ENCODE results near the gene MRPS31. TPM values are rescaled to one million over a fixed set of nuclear protein-coding genes. Genes with fewer than 3 reads are reported as not detected.
A peak's percentile ranks its signal among the peaks of the same experiment; 100 is the strongest.
"Not testable (repeated sequence)": the region's sequence is repeated elsewhere in the genome, so short reads cannot be mapped to it uniquely, and the experiment has no call there.

Gene MRPS31
- total RNA-seq, 3 donors from 2014 or later: 20.3 to 21.2 (median 20.9) TPM

DNA sequence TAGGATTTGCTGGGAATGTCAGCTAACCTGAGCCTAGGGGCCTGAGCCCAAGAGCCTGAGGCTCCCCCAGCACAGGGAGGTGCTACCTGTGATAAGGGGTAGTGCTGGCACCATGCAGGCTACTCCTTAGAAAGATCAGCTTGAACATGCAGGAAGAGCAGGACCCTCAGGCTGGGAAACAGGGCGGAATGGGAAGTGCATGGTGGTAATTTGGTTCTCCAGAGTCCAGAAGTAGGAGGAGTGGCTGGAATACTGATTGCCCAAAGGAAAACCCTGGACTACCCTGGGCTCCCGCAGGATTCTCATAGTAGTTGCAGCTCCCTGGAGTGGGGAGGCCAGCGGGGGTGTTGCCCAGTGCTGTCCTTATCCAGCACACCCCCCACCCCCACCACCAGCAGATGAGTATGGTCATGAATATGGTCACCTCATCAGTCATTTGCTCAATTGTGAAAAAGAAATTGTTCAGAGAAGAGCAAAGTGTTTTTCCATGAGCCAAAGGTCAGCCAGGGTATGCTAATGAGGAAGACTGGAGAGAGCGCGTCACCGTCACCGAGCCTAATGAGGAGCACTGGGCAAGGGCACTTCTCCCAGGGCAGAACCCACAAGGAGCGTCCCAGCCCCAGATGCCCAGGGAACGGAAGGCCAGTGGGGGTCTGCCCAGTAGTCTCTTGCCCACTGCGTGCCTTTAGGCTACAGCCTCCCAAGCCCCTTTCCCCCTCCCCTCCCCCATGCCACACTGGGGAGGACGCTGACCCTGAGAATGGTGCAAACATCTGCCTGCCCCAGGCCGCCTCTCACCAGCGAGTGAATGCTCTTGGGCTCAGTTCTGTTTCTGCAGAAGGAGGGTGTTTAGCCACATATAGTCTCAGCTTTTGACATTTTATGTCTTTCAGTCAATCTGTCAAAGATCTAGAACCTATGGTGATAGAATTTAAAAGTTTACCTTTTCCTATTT is 23.7 kb upstream of the MRPS31 start:
- no peaks in the 10 kb centered on the region for H3K9me3 ChIP-seq
- no peaks in the 10 kb centered on the region for H3K36me3 ChIP-seq (ENCODE audit: low read depth)
- TF ChIP-seq, protein P1, sequence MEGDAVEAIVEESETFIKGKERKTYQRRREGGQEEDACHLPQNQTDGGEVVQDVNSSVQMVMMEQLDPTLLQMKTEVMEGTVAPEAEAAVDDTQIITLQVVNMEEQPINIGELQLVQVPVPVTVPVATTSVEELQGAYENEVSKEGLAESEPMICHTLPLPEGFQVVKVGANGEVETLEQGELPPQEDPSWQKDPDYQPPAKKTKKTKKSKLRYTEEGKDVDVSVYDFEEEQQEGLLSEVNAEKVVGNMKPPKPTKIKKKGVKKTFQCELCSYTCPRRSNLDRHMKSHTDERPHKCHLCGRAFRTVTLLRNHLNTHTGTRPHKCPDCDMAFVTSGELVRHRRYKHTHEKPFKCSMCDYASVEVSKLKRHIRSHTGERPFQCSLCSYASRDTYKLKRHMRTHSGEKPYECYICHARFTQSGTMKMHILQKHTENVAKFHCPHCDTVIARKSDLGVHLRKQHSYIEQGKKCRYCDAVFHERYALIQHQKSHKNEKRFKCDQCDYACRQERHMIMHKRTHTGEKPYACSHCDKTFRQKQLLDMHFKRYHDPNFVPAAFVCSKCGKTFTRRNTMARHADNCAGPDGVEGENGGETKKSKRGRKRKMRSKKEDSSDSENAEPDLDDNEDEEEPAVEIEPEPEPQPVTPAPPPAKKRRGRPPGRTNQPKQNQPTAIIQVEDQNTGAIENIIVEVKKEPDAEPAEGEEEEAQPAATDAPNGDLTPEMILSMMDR (IDR thresholded peaks at IDR 0.05): no peak
- intact Hi-C loops (cut with DNase I, micrococcal nuclease): no loop called here
- no peak overlapping the region for H3K4me3 ChIP-seq
- peaks cover 7% of the 10 kb centered on the region for H3K4me1 ChIP-seq (ENCODE audit: low read depth)
- no peak for DNase-seq
- ATAC-seq: no peak

DNA sequence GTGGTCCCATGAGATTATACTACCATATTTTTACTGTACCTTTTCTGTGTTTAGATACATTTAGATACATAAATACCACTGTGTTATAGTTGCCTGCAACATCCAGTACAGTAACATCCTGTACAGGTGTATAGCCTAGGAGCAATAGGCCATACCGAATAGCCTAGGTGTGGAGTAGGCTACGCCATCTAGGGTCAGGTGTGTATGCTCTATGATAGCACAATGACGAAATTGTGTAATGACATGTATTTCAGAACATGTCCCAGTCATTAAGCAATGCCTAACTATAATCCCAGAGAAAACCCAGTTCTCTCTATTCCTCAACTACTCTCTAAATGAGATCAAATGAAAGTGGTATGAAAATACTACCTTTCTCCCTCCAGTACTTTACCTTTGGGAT is 22.3 kb upstream of the MRPS31 start:
- Histone ChIP-seq H3K4me3 (no peak overlapping the region), H3K36me3 (ENCODE audit: low read depth) (no peaks in the 10 kb centered on the region), H3K4me1 (ENCODE audit: low read depth) (peaks cover 7% of the 10 kb centered on the region), H3K9me3 (no peaks in the 10 kb centered on the region)
- intact Hi-C loops (cut with DNase I, micrococcal nuclease): no loop called here
- no peak for ATAC-seq
- TF ChIP-seq, protein P1 (IDR thresholded peaks at IDR 0.05): no peak
- no peak for DNase-seq

DNA sequence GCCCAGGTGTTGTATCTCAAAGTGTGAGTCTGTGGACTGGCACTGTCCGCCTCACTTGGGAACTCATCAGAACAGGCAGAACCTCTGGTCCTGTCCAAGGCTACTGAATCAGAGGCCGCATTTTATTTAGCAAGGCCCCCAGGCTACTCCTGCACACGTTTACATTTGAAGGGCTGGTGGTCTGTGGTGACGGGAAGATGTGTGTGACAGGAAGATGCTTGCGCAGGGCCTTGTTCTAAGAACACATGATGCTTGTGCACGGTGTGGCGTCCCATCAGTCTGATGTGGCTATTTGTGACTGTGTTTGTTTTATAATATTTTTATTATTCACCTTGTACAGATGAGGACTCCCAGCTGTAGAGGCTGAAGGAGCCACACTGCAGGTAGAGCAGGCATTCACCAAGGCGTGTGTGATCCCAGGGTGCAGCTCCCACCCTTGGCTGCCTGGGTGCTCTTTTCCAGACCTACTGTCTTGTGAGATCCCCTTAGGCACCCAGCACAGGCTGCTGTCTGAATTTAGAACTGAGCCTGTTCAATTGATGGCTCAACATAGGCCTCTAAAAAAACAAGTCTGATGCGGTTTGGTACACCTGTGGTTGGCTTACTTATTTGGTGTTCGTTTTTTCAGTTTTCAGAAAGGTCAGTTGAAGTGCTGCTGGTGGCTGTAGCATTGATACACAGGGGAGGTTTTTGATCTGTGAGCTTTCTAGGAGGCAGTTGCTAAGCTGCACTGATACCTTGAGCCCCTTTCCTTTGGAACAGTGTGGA is 21.5 kb upstream of the MRPS31 start:
- ATAC-seq: no peak
- TF ChIP-seq, protein P1 (IDR thresholded peaks at IDR 0.05): no peak
- no peaks in the 10 kb centered on the region for H3K36me3 ChIP-seq (ENCODE audit: low read depth)
- peaks cover 7% of the 10 kb centered on the region for H3K4me1 ChIP-seq (ENCODE audit: low read depth)
- H3K4me3 ChIP-seq: no peak overlapping the region
- intact Hi-C loops (cut with DNase I, micrococcal nuclease): no loop called here
- no peaks in the 10 kb centered on the region for H3K9me3 ChIP-seq
- DNase-seq: no peak

DNA sequence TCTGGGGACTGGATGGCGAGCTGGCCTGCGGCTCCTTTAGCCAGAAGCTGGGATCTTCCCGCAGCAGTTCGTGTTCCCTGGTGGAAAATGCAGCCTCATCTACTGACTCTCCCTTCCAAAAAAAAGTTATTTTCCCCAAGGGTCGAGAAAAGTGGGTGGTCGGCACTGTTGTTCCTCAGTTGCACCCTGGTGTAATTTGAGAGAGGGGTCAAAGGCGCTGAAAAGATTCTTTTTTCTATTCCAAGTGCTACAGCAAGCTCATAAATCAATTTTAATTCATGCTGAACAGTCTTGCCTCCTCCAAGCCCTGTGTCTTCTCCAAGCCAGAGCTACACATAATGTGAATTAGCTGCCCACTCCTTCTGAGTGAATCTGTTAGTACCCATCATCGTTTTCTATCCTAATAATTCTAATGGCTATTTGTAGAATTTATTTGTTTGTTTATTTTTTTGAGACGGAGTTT is 19.2 kb upstream of the MRPS31 start:
- Histone ChIP-seq H3K9me3 (no peaks in the 10 kb centered on the region), H3K4me3 (peak overlapping the region; percentile 41), H3K4me1 (ENCODE audit: low read depth) (peaks cover 7% of the 10 kb centered on the region), H3K36me3 (ENCODE audit: low read depth) (no peaks in the 10 kb centered on the region)
- DNase-seq: no peak
- no peak for ATAC-seq
- intact Hi-C loops (cut with DNase I, micrococcal nuclease): no loop called here
- TF ChIP-seq, protein P1 (IDR thresholded peaks at IDR 0.05): no peak

DNA sequence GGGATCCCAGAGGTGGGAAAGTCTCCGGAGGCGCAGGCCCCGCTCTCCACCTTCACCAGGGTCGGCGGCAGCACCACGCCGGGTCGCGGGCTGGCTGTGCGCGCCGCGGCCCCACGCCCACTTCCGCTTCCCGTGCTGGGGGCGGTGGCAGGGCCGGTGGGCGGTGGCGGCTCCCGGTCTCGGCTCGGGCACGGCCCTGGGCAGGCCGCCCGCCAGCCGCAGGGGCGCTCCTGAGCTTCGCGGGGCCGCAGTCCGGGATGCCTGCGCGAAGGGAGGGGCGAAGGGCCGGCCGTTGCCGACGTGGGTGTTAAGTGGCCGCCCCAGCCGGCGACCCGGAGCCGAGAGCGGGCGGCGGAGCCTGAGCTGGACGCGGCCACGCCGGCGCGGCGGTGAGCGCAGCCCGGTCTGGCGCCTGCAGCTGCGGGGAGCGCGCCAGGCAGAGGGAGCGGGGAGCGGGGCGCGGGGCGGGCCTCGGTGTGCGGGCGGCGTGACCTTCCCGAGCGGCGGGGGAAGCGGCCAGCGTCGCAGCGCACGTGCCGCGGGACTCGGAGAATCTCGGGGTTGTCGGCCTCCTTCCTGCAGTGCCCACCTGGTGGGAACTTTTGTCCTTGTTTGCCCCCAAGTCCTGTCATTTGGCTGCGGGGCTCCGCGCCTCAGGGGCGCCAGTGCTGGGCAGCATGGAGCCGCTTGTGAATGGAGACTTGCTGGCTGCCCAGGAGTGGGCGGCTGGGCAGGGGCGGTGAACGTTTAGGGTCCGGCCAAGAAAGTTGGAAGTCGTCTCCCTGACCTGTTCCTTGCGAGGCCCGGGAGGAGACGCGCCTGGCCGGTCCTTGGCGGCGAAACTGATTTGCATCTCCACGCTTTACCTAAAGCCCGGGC is 18.5 kb upstream of the MRPS31 start, which contains the start of gene SLC25A15:
Gene SLC25A15, plus strand, starts transcription at position 337 of the 879 bp plus-strand sequence. CDS start 3,616 bp downstream, outside the sequence.
- ATAC-seq: peak; percentile 95
- H3K9me3 ChIP-seq: no peaks in the 10 kb centered on the region
- peak within 1 kb of the TSS; percentile 41 for H3K4me3 ChIP-seq
- TF ChIP-seq, protein P1 (IDR thresholded peaks at IDR 0.05): peak; percentile 39
- no peaks in the 10 kb centered on the region for H3K36me3 ChIP-seq (ENCODE audit: low read depth)
- intact Hi-C loops (cut with DNase I, micrococcal nuclease): no loop called here
- peaks cover 7% of the 10 kb centered on the region for H3K4me1 ChIP-seq (ENCODE audit: low read depth)
- peak; percentile 84 to 92 (median 91) for DNase-seq

DNA sequence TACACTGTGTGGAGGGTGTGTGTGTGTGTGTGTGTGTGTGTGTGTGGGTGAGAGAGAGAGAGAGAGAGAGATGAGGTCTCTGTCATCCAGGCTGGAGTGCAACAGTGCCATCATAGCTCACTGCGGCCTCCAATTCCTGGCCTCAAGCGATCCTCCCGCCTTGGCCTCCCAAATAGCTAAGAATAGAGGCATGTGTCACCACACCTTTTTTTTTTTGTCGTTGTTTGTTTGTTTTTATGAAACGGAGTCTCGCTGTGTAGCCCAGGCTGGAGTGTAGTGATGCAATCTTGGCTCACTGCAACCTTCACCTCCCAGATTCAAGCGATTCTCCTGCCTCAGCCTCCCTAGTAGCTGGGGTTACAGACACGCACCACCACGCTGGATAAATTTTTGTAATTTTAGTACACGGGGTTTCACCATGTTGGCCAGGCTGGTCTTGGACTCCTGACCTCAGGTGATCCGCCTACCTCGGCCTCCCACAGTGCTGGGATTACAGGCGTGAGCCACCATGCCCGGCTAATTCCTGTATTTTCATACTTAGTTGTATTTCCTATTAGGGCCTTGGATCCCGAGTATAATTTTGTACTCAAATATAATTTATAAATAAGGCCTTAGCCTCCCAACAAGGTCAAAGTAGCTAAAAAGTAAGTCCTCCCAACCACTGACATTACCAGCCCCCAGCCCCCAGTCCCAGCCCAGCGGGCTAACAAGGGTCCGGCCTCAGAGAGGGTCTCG is 17.7 kb upstream of the MRPS31 start:
- ATAC-seq; H3K4me1 ChIP-seq (ENCODE audit: low read depth); DNase-seq; H3K36me3 ChIP-seq (ENCODE audit: low read depth); intact Hi-C loops (cut with DNase I, micrococcal nuclease); H3K9me3 ChIP-seq: not testable (repeated sequence)
- H3K4me3 ChIP-seq: peak overlapping the region; percentile 41

Measured in mucosa of descending colon (tissue), 3 donors.